HCT116 (cell line): ENCODE data around the gene ZBTB7C.

Source experiments
- ATF3 ChIP-seq: IDR thresholded peaks from 2 replicates; pipeline ENCODE4 v1.6.1; 2012
- CBX3 ChIP-seq: IDR thresholded peaks from 2 replicates; pipeline ENCODE4 v1.6.1; 2012; ENCODE audit warnings: low read depth
- CEBPB ChIP-seq: IDR thresholded peaks from 2 replicates; pipeline ENCODE4 v1.6.1; 2012; ENCODE audit warnings: low read depth
- CTCF ChIP-seq, 3 experiments: fragments of 200-600 bp in 1 of 3; sonication (generic) in 1 of 3; IDR thresholded peaks in 2 of 3; conservative IDR thresholded peaks in 1 of 3; 2 replicates each; pipeline ENCODE4 v1.5.1; 2012 to 2017; ENCODE audit warnings: low read depth in 2 of 3, low read length in 2 of 3, antibody characterized with exemption in 1 of 3, borderline replicate concordance in 1 of 3, control low read depth in 1 of 3, mild to moderate bottlenecking in 1 of 3, mixed read lengths in 1 of 3, mixed run types in 1 of 3, moderate library complexity in 1 of 3; ENCODE audit not compliant: insufficient read depth in 1 of 3
- EZH2 ChIP-seq: fragments of 200-600 bp; sonication (generic); IDR thresholded peaks from 2 replicates; pipeline ENCODE4 v1.6.1; 2017; ENCODE audit warnings: antibody characterized with exemption, mixed run types
- POLR2A ChIP-seq: IDR thresholded peaks from 2 replicates; pipeline ENCODE4 v1.7.0; 2011; ENCODE audit warnings: borderline replicate concordance; ENCODE audit not compliant: insufficient read depth, insufficient read length; ENCODE audit errors: extremely low read depth
- POLR2AphosphoS5 ChIP-seq: IDR thresholded peaks from 2 replicates; pipeline ENCODE4 v1.6.1; 2011; ENCODE audit warnings: mild to moderate bottlenecking, low read depth, low read length, moderate library complexity
- RAD21 ChIP-seq: IDR thresholded peaks from 2 replicates; pipeline ENCODE4 v1.6.1; 2012; ENCODE audit warnings: low read depth, mild to moderate bottlenecking
- REST ChIP-seq: IDR thresholded peaks from 2 replicates; pipeline ENCODE4 v1.6.1; 2012; ENCODE audit warnings: low read depth
- SRF ChIP-seq: IDR thresholded peaks from 2 replicates; pipeline ENCODE4 v1.6.1; 2012; ENCODE audit warnings: low read depth
- TCF7L2 ChIP-seq: IDR thresholded peaks from 2 replicates; pipeline ENCODE4 v1.7.0; 2011; ENCODE audit warnings: borderline replicate concordance, inconsistent platforms; ENCODE audit not compliant: insufficient read depth, insufficient read length; ENCODE audit errors: extremely low read depth
- YY1 ChIP-seq: IDR thresholded peaks from 2 replicates; pipeline ENCODE4 v1.6.1; 2011; ENCODE audit warnings: low read length, low read depth, moderate library complexity, mild to moderate bottlenecking; ENCODE audit not compliant: insufficient replicate concordance; ENCODE audit errors: extremely low read depth
- ZBTB33 ChIP-seq: IDR thresholded peaks from 2 replicates; pipeline ENCODE4 v1.6.1; 2011; ENCODE audit warnings: mild to moderate bottlenecking, low read length, moderate library complexity; ENCODE audit not compliant: insufficient replicate concordance; ENCODE audit errors: extremely low read depth

GRCh38 chr18:48077291-48077690 lies 331.9 kb downstream of the ZBTB7C start:
- TF ChIP-seq TCF7L2 (no peak), ZBTB33 (no peak), EZH2 (no peak), CTCF (IDR thresholded peaks at IDR 0.05 in 2 of 3, conservative IDR thresholded peaks at IDR 0.05 in 1 of 3; ENCODE audit: borderline replicate concordance in 1 of 3, insufficient read depth in 1 of 3, low read depth in 2 of 3, low read length in 2 of 3) (no peak), RAD21 (no peak), POLR2A (no peak), ATF3 (no peak), POLR2AphosphoS5 (no peak), CBX3 (no peak), REST (no peak), CEBPB (no peak), YY1 (no peak), SRF (no peak)
